ENCODE results near the gene RBM47.
"Not testable (repeated sequence)": the region's sequence is repeated elsewhere in the genome, so short reads cannot be mapped to it uniquely, and the experiment has no call there.

- TF ChIP-seq GLI4 (tag by site-specific recombination; IDR thresholded peaks at IDR 0.05); ZNF76 (tag by site-specific recombination; IDR thresholded peaks at IDR 0.05; ENCODE audit: borderline replicate concordance, low read depth): not testable (repeated sequence)
- TF ChIP-seq, protein P1, sequence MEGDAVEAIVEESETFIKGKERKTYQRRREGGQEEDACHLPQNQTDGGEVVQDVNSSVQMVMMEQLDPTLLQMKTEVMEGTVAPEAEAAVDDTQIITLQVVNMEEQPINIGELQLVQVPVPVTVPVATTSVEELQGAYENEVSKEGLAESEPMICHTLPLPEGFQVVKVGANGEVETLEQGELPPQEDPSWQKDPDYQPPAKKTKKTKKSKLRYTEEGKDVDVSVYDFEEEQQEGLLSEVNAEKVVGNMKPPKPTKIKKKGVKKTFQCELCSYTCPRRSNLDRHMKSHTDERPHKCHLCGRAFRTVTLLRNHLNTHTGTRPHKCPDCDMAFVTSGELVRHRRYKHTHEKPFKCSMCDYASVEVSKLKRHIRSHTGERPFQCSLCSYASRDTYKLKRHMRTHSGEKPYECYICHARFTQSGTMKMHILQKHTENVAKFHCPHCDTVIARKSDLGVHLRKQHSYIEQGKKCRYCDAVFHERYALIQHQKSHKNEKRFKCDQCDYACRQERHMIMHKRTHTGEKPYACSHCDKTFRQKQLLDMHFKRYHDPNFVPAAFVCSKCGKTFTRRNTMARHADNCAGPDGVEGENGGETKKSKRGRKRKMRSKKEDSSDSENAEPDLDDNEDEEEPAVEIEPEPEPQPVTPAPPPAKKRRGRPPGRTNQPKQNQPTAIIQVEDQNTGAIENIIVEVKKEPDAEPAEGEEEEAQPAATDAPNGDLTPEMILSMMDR (tag by site-specific recombination; IDR thresholded peaks at IDR 0.05), result not testable (repeated sequence)
- TF ChIP-seq, protein P2, sequence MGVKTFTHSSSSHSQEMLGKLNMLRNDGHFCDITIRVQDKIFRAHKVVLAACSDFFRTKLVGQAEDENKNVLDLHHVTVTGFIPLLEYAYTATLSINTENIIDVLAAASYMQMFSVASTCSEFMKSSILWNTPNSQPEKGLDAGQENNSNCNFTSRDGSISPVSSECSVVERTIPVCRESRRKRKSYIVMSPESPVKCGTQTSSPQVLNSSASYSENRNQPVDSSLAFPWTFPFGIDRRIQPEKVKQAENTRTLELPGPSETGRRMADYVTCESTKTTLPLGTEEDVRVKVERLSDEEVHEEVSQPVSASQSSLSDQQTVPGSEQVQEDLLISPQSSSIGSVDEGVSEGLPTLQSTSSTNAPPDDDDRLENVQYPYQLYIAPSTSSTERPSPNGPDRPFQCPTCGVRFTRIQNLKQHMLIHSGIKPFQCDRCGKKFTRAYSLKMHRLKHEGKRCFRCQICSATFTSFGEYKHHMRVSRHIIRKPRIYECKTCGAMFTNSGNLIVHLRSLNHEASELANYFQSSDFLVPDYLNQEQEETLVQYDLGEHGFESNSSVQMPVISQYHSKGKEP (tag by site-specific recombination; IDR thresholded peaks at IDR 0.05), result not testable (repeated sequence)
Measured at GRCh38 chr4:40427871-40428270, 201.8 kb downstream of the RBM47 start.
